Measurements from ENCODE around the gene KDM3B.
"Not testable (repeated sequence)": the region's sequence is repeated elsewhere in the genome, so short reads cannot be mapped to it uniquely, and the experiment has no call there.

The KDM3B gene

DNA sequence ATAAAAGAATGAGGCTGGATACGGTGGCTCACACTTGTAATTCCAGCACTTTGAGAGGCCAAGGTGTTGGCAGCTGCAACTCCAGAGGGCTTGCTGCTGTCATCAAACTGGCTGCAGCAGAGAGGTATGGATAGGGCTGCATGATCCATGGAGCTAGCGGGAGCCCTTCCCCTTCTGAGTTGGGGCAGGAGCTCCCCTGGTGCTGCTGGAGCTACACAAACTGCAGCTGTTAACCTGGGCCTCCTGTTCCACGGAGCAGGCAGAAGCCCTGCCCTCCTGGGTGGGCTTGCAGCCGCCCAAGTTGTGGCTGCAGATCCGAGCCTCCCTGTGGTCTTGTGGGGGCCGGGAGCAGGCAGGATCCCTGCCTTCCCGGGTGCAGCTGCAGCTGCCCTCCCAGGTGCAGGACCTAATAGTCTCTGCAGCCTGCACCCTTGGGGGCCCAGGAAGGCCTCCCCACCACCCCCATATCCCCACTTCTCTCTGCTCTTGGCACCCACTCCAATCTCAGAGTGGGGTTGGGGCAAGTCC lies 36.7 kb upstream of the KDM3B start:
- H2BK15ac ChIP-seq (ENCODE audit: low read depth, poor library complexity, severe bottlenecking) = no peak overlapping the region
- no peak overlapping the region for H2AK5ac ChIP-seq (ENCODE audit: low read length, severe bottlenecking)
- H3K4me3 ChIP-seq (ENCODE audit: insufficient read depth in 1 of 2, low read depth in 1 of 2, low read length in 2 of 2) = no peak overlapping the region
- no peaks in the 10 kb centered on the region for H3K79me1 ChIP-seq (replicated peaks; ENCODE audit: low read length, poor library complexity, severe bottlenecking)
- no peak overlapping the region for H3K4me2 ChIP-seq (ENCODE audit: low read length, poor library complexity, severe bottlenecking)
- no peak overlapping the region for H3K27ac ChIP-seq (ENCODE audit: low read length, poor library complexity, severe bottlenecking)
- H3K4me1 ChIP-seq (ENCODE audit: control insufficient read depth, insufficient read depth, low read depth, low read length) = no peaks in the 10 kb centered on the region
- H4K91ac ChIP-seq (ENCODE audit: low read length) = no peak overlapping the region
- no peak overlapping the region for H3K14ac ChIP-seq (ENCODE audit: low read length in 2 of 2)
- H3K9me3 ChIP-seq (ENCODE audit: control insufficient read depth, low read length) = no peaks in the 10 kb centered on the region
- no peaks in the 10 kb centered on the region for H3K36me3 ChIP-seq (ENCODE audit: control insufficient read depth in 1 of 2, insufficient read depth in 2 of 2, low read depth in 1 of 2, low read length in 2 of 2)
- H2AFZ ChIP-seq (ENCODE audit: low read depth, low read length) = no peak overlapping the region
- H2BK120ac ChIP-seq (ENCODE audit: low read depth, low read length) = no peak overlapping the region
- no peak overlapping the region for H3K18ac ChIP-seq (ENCODE audit: low read depth in 1 of 2, low read length in 2 of 2)
- H2BK5ac ChIP-seq (ENCODE audit: low read depth, low read length, poor library complexity, severe bottlenecking) = no peak overlapping the region
- WGBS = 93% methylated on average over 7 of the region's 7 CpGs
- no peak overlapping the region for H4K8ac ChIP-seq (ENCODE audit: low read length)
- no peaks in the 10 kb centered on the region for H3K27me3 ChIP-seq (ENCODE audit: control insufficient read depth in 1 of 2, insufficient read depth in 1 of 2, low read length in 2 of 2)
- no peak overlapping the region for H2BK12ac ChIP-seq (ENCODE audit: low read length in 2 of 2)
- H3K9ac ChIP-seq (ENCODE audit: low read length) = no peak overlapping the region
- no peak overlapping the region for H3K23ac ChIP-seq (ENCODE audit: low read length in 2 of 2)
- no peak for DNase-seq
- no peak overlapping the region for H3K4ac ChIP-seq (ENCODE audit: low read depth in 1 of 2, low read length in 2 of 2)

DNA sequence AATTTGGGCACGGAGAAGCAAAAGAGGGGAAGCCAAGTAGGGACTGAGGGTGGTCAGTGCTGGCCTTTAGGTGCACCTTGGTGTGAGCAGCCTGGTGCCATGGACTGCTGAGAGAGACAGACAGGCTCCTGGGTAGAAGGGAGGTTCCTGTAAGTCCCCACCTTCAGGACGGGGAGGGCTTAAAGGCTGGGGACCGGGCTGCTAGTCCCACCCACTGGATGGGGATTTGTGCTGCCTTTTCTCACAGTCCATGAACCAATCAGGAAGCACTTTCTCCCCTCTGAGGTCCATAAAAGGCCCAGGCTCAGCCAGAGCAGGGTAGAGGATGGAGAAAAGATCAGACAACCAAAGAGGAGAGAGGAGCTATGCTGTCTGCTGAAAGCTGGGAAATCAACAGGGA lies 36.1 kb upstream of the KDM3B start:
- WGBS = 80% methylated on average over 3 of the region's 3 CpGs
- no peaks in the 10 kb centered on the region for H3K27me3 ChIP-seq (ENCODE audit: control insufficient read depth in 1 of 2, insufficient read depth in 1 of 2, low read length in 2 of 2)
- H2BK15ac ChIP-seq (ENCODE audit: low read depth, poor library complexity, severe bottlenecking) = no peak overlapping the region
- H3K23ac ChIP-seq (ENCODE audit: low read length in 2 of 2) = no peak overlapping the region
- H3K79me1 ChIP-seq (replicated peaks; ENCODE audit: low read length, poor library complexity, severe bottlenecking) = no peaks in the 10 kb centered on the region
- H2AK5ac ChIP-seq (ENCODE audit: low read length, severe bottlenecking) = no peak overlapping the region
- no peaks in the 10 kb centered on the region for H3K9me3 ChIP-seq (ENCODE audit: control insufficient read depth, low read length)
- H3K27ac ChIP-seq (ENCODE audit: low read length, poor library complexity, severe bottlenecking) = no peak overlapping the region
- no peak overlapping the region for H2BK5ac ChIP-seq (ENCODE audit: low read depth, low read length, poor library complexity, severe bottlenecking)
- no peak overlapping the region for H3K4me3 ChIP-seq (ENCODE audit: insufficient read depth in 1 of 2, low read depth in 1 of 2, low read length in 2 of 2)
- no peak overlapping the region for H3K4me2 ChIP-seq (ENCODE audit: low read length, poor library complexity, severe bottlenecking)
- H3K14ac ChIP-seq (ENCODE audit: low read length in 2 of 2) = no peak overlapping the region
- no peak overlapping the region for H2BK120ac ChIP-seq (ENCODE audit: low read depth, low read length)
- H3K4me1 ChIP-seq (ENCODE audit: control insufficient read depth, insufficient read depth, low read depth, low read length) = no peaks in the 10 kb centered on the region
- H3K9ac ChIP-seq (ENCODE audit: low read length) = no peak overlapping the region
- no peak for DNase-seq
- H3K4ac ChIP-seq (ENCODE audit: low read depth in 1 of 2, low read length in 2 of 2) = no peak overlapping the region
- no peak overlapping the region for H2AFZ ChIP-seq (ENCODE audit: low read depth, low read length)
- no peaks in the 10 kb centered on the region for H3K36me3 ChIP-seq (ENCODE audit: control insufficient read depth in 1 of 2, insufficient read depth in 2 of 2, low read depth in 1 of 2, low read length in 2 of 2)
- H3K18ac ChIP-seq (ENCODE audit: low read depth in 1 of 2, low read length in 2 of 2) = no peak overlapping the region
- no peak overlapping the region for H2BK12ac ChIP-seq (ENCODE audit: low read length in 2 of 2)
- no peak overlapping the region for H4K8ac ChIP-seq (ENCODE audit: low read length)
- no peak overlapping the region for H4K91ac ChIP-seq (ENCODE audit: low read length)

DNA sequence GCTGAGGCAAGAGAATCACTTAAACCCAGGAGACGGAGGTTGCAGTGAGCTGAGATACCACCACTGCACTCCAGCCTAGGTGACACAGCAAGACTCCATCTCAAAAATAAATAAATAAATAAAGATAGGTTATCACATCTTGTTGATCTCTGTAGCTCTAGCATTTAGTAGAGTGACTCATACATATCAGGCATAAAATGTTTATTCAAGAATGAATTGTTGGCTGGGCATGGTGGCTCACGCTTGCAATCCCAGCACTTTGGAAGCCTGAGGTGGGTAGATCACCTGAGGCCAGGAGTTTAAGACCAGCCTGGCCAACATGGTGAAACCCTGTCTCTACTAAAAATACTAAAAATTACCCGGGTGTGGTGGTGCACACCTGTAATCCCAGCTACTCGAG lies 34.3 kb upstream of the KDM3B start:
- not testable (repeated sequence) for H4K8ac ChIP-seq (ENCODE audit: low read length); H3K18ac ChIP-seq (ENCODE audit: low read depth in 1 of 2, low read length in 2 of 2); H2BK12ac ChIP-seq (ENCODE audit: low read length in 2 of 2); H4K91ac ChIP-seq (ENCODE audit: low read length); H2AK5ac ChIP-seq (ENCODE audit: low read length, severe bottlenecking); H3K14ac ChIP-seq (ENCODE audit: low read length in 2 of 2); H3K23ac ChIP-seq (ENCODE audit: low read length in 2 of 2); H2AFZ ChIP-seq (ENCODE audit: low read depth, low read length); H3K4ac ChIP-seq (ENCODE audit: low read depth in 1 of 2, low read length in 2 of 2); H3K4me1 ChIP-seq (ENCODE audit: control insufficient read depth, insufficient read depth, low read depth, low read length); H3K9ac ChIP-seq (ENCODE audit: low read length); DNase-seq; H3K79me1 ChIP-seq (replicated peaks; ENCODE audit: low read length, poor library complexity, severe bottlenecking); H2BK5ac ChIP-seq (ENCODE audit: low read depth, low read length, poor library complexity, severe bottlenecking); H3K27me3 ChIP-seq (ENCODE audit: control insufficient read depth in 1 of 2, insufficient read depth in 1 of 2, low read length in 2 of 2); H3K9me3 ChIP-seq (ENCODE audit: control insufficient read depth, low read length); H3K36me3 ChIP-seq (ENCODE audit: control insufficient read depth in 1 of 2, insufficient read depth in 2 of 2, low read depth in 1 of 2, low read length in 2 of 2); H3K4me2 ChIP-seq (ENCODE audit: low read length, poor library complexity, severe bottlenecking); H3K27ac ChIP-seq (ENCODE audit: low read length, poor library complexity, severe bottlenecking); H2BK15ac ChIP-seq (ENCODE audit: low read depth, poor library complexity, severe bottlenecking); H2BK120ac ChIP-seq (ENCODE audit: low read depth, low read length); H3K4me3 ChIP-seq (ENCODE audit: insufficient read depth in 1 of 2, low read depth in 1 of 2, low read length in 2 of 2)
- WGBS = 97% methylated on average over 3 of the region's 4 CpGs

DNA sequence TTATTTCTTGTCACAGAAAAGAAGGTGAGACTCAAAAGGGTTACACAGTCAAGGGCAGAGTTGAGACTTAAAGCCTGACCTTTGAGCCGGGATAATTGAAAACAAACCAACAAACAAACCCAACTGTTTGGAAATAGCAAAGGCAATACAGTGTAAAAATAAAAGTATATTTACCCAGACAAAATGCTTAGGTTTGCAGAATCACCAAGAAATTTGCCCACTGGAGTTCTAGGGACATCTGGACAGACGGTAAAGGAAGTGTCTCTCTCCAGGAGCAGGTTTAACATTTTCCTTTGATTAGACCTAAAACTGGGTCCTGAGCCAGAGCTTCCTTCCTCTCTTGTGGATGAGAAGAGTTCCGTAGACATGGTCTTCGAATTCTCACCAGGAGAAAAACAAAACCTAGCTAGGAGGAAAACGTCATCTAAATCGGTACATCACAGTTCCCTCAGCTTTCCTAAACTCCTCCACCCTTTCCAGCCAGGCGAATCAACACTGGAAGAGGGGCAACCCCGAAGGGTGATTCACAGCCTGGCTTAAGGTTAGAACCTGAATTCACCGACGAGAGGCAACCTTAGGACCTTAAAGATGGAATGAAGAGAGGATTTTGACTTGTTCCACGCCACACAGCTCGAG lies 21.6 kb upstream of the KDM3B start:
- no peaks in the 10 kb centered on the region for H3K36me3 ChIP-seq (ENCODE audit: control insufficient read depth in 1 of 2, insufficient read depth in 2 of 2, low read depth in 1 of 2, low read length in 2 of 2)
- H2BK15ac ChIP-seq (ENCODE audit: low read depth, poor library complexity, severe bottlenecking) = no peak overlapping the region
- no peak overlapping the region for H2BK5ac ChIP-seq (ENCODE audit: low read depth, low read length, poor library complexity, severe bottlenecking)
- H3K4me2 ChIP-seq (ENCODE audit: low read length, poor library complexity, severe bottlenecking) = peak overlapping the region; percentile 96
- H3K14ac ChIP-seq (ENCODE audit: low read length in 2 of 2) = no peak overlapping the region
- no peak overlapping the region for H3K4ac ChIP-seq (ENCODE audit: low read depth in 1 of 2, low read length in 2 of 2)
- no peak for DNase-seq
- no peak overlapping the region for H2AK5ac ChIP-seq (ENCODE audit: low read length, severe bottlenecking)
- H2BK120ac ChIP-seq (ENCODE audit: low read depth, low read length) = no peak overlapping the region
- peak overlapping the region; percentile 62 to 88 for H3K4me3 ChIP-seq (ENCODE audit: insufficient read depth in 1 of 2, low read depth in 1 of 2, low read length in 2 of 2)
- H3K4me1 ChIP-seq (ENCODE audit: control insufficient read depth, insufficient read depth, low read depth, low read length) = peaks cover 5% of the 10 kb centered on the region
- H3K27ac ChIP-seq (ENCODE audit: low read length, poor library complexity, severe bottlenecking) = no peak overlapping the region
- H4K91ac ChIP-seq (ENCODE audit: low read length) = no peak overlapping the region
- no peaks in the 10 kb centered on the region for H3K27me3 ChIP-seq (ENCODE audit: control insufficient read depth in 1 of 2, insufficient read depth in 1 of 2, low read length in 2 of 2)
- H2AFZ ChIP-seq (ENCODE audit: low read depth, low read length) = peak overlapping the region; percentile 48
- 3% methylated on average over 9 of the region's 12 CpGs for WGBS
- H3K9ac ChIP-seq (ENCODE audit: low read length) = peak overlapping the region; percentile 75
- H3K18ac ChIP-seq (ENCODE audit: low read depth in 1 of 2, low read length in 2 of 2) = no peak overlapping the region
- no peak overlapping the region for H3K23ac ChIP-seq (ENCODE audit: low read length in 2 of 2)
- no peak overlapping the region for H2BK12ac ChIP-seq (ENCODE audit: low read length in 2 of 2)
- no peaks in the 10 kb centered on the region for H3K9me3 ChIP-seq (ENCODE audit: control insufficient read depth, low read length)
- no peak overlapping the region for H4K8ac ChIP-seq (ENCODE audit: low read length)
- H3K79me1 ChIP-seq (replicated peaks; ENCODE audit: low read length, poor library complexity, severe bottlenecking) = peaks cover 7% of the 10 kb centered on the region

Data from mesenchymal stem cell (in vitro differentiated cells and primary cell).